Activated CD4-positive, alpha-beta T cell treated with anti-CD3 and anti-CD28 coated beads for 48 hours (primary cell): Measurements from ENCODE around the gene TMUB1.
A peak's percentile ranks its signal among the peaks of the same experiment; 100 is the strongest.

Experiments
- DNase-seq: peaks from one replicate; pipeline ENCODE4 v3.0.0-alpha.2; 2020

TMUB1 gene

GRCh38 chr7:151120896-151121295 is 37.6 kb upstream of the TMUB1 start:
- no peak for DNase-seq

DNA sequence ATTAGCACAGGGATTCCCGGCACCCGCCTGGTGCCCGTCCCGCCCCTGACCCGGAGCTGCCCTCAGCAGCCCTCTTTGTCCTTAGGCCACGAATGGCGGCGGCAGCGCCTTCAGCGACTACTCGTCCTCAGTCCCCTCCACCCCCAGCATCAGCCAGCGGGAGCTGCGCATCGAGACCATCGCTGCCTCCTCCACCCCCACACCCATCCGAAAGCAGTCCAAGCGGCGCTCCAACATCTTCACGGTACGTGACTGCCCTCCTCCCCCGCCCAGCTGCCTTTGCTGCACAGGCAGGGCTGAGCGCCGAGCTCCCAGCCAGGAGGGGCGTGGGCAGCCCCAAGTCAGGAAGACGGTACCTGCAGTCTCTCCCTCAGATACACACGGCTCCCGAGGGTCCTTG is 36.6 kb upstream of the TMUB1 start:
- no peak for DNase-seq

DNA sequence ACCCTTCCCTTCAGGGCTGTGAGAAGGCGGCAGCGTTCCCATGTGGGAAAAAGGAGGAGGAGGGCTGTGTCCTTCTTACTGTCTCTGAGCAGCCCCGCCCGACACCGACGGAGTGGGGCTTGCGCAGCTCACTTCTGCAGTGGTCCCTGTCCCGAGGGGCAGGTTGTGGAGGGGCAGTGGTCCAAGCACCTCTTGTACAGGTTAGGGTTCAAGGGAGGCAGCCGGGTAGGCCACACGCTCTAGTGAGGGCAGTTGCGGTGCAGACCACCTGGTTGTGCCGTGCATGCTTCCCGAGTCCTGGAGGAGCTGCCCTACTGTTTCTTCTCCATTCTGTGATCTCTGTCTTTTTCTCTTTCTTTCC is 35.7 kb upstream of the TMUB1 start:
- no peak for DNase-seq

GRCh38 chr7:151118108-151119054 is 35.1 kb upstream of the TMUB1 start:
- no peak for DNase-seq

DNA sequence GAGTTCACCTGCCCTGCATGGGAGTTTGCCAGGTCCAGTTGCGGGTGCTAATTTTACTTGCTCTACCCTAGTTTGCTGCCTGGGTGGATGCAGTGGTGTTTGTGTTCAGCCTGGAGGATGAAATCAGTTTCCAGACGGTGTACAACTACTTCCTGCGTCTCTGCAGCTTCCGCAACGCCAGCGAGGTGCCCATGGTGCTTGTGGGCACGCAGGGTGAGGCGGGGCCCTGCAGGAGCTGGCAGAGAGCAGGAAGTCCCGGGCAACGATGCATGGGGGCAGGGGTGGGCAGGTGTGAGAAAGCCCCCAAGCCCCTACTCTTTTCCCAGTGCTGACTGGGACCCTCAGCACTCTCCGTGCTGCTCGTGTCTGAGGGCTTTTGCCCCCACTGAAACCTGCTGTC is 34.3 kb upstream of the TMUB1 start:
- peak; percentile 23 for DNase-seq

GRCh38 chr7:151116603-151117440 is 33.5 kb upstream of the TMUB1 start:
- DNase-seq, result no peak

- peak; percentile 20 for DNase-seq
These were observed 32.6 kb upstream of the TMUB1 start for GRCh38 chr7:151115836-151116418.

- DNase-seq, result peak; percentile 49
These were observed 32.0 kb upstream of the TMUB1 start for GRCh38 chr7:151115121-151115835.

GRCh38 chr7:151114151-151115090 is 31.1 kb upstream of the TMUB1 start:
- DNase-seq, result no peak

- DNase-seq, result no peak
These were observed 30.3 kb upstream of the TMUB1 start for GRCh38 chr7:151113344-151114150.

DNA sequence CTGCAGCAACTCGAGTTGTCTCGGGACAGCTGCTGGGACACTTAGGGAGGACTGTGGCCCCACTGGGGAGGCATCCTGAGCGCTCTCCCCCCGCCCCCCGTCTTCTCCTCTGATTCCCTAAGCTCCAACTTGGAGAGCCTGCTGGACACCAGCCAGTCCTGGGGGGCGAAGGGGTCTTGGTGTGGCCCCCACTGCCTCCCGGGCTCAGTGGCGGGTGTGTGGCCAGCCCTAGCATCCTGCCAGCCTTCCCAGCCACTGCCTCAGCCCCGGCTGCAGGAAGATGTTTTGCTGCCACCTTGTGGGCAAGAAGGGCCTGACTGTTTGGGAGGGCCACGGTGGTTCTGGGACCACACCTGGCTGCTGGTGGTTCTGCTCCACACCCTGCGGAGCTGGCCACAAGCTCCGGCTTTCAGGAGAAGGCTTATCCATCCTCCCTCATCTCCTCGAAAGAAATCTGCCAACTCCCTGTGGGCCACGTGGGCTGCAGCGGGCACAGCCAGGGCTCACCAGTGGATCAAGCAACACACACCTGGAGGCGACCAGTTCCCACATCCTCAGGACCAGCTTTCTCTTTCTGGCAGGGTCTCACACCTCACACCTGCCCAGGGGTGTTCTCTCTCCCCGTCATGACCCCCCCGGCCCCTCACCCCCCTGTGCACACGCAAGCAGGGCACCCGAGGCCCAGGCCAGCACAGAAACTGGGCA is 27.8 kb upstream of the TMUB1 start:
- DNase-seq, result peak; percentile 82

DNA sequence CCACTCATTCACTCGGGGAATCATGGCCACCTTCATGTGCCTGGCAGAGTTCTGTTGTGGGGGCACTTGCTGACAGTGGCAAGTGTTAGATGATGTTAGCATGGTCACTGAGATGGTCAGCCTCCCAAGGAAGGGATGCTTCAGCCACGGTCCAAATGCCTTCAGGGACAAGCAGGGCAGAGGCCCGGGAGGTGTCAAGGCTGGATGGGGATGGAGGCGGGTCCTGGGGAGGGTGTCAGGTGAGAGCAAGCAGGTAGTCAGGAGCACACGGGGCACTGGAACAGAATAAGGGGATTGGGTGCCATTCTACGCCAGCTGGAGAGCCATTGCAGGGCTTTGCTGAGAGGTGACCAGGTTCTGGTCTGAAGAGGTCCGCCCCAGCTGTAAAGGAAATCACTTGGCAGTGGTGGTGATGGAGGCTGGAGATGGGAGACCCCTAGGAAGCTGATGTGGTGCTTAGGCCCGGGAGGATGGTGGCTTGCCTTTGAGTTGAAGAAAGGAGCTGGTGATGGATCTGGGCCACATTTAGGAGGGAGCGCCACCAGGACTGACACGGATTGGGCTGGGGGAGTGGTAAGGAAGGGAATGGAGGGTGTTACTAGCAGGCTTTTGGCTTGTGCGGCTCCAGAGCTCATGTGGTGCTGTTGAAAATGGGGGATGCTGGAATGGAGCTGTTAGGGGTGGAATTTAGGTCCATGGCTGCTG is 27.1 kb upstream of the TMUB1 start:
- no peak for DNase-seq

DNA sequence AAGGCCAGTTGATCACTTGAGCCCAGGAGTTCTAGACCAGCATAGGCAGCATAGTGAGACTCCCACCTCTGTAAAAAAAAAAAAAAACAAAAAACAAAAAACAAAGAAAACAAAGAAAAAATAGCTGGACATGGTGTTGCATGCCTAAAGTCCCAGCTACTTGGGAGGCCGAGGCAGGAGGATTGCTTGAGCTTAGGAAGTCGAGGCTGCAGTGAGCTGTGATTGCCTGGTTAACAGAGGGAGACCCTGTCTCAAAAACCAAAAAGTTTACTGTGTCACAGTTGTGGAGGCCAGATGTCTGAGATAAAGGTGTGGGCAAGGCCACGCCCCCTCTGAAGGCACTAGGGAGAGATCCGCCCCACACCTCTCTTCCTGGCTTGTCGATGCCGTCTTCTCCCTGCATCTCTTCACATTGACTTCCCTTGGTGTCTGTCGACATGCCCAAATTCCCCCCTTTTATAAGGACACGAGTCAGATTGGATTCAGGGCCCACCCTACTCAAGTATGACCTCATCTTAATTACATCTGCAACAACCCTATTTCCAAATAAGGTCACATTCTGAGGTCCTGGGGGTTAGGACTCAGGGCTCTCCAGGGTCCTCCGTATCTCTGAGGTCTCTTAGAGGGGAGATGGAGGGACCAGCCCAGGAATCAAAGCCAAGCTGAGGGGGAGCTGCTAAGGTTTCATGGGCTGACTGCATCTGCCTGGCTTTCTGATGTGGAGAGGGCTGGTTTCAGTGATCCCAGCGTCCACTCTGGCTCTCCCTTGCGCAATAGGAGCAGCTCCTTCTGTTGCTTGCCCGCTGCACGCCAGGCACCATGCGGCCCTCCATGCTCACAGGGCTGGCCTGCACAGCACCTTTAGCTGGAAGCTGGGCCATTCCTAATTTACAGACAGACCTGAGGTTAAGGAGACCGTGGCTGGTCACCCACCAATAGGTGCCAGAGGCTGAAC is 26.1 kb upstream of the TMUB1 start:
- DNase-seq, result no peak

GRCh38 chr7:151107882-151108281 is 24.6 kb upstream of the TMUB1 start:
- DNase-seq, result no peak

- no peak for DNase-seq
These were observed 21.3 kb upstream of the TMUB1 start for GRCh38 chr7:151104411-151105235.

- no peak for DNase-seq
These were observed 20.7 kb upstream of the TMUB1 start for GRCh38 chr7:151103973-151104372.

DNA sequence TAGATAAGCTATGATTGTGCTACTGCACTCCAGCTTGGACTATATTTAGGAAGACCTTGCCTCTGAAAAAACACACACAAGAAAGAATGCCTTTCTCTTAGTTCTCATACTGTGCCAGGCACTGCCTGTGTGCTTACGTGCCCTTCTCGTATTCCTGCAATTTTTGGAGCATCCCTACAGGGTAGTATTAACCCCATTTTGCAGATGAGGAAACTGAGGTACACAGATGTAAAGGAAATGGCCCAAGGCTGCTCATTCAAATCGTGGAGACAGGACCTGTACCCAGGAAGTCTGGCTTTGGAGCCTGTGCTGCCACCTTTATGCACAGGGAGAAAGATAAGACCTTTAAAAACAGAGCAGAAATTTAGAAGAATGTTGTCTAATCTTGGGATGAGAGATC is 19.7 kb upstream of the TMUB1 start:
- DNase-seq, result no peak
